GM21447 (cell line): ENCODE measurements around the gene STING1.
A peak's percentile ranks its signal among the peaks of the same experiment; 100 is the strongest.
"Not testable (repeated sequence)": the region's sequence is repeated elsewhere in the genome, so short reads cannot be mapped to it uniquely, and the experiment has no call there.

Source experiments
- ATAC-seq: cut with Tn5 transposase; IDR thresholded peaks from one replicate; pipeline ENCODE4 v1.9.1; 2021; ENCODE audit not compliant: unreplicated experiment

Gene STING1

DNA sequence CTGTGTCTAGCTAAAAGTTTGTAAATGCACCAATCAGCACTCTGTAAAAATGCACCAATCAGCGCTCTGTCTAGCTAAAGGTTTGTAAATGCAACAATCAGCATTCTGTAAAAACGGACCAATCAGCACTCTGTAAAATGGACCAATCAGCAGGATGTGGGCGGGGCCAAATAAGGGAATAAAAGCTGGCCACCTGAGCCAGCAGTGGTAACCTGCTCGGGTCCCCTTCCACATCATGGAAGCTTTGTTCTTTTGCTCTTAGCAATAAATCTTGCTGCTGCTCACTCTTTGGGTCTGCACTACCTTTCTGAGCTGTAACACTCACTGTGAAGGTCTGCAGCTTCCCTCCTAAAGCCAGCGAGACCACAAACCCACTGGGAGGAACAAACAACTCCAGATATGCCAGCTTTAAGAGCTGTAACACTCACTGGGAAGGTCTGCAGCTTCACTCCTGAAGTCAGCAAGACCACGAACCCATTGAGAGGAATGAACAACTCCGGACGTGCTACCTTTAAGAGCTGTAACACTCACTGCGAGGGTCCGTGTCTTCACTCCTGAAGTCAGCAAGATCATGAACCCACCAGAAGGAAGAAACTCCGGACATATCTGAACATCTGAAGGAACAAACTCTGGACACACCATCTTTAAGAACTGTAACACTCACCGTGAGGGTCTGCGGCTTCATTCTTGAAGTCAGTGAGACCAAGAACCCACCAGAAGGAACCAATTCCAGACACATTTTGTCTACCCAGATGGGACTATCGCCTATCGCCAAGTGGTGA lies 20.7 kb upstream of the STING1 start:
- ATAC-seq = not testable (repeated sequence)

DNA sequence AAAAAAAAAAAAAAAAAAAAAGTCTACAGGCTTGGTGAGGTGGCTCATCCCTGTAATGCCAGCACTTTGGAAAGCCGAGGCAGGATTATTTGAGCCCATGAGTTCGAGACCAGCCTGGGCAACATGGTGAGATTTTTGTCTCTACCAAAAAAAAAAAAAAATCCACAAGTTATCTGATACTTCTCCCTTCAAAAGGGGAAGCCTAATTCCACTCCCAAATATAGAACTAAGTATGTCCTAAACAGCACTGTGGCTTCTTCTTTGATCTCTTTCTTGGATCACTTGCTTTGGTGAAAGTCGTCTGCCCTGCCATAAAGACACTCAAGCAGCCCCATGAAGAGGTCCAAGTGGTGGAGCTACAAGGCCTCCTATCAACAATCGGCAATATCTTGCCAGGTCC lies 18.8 kb upstream of the STING1 start:
- no peak for ATAC-seq

DNA sequence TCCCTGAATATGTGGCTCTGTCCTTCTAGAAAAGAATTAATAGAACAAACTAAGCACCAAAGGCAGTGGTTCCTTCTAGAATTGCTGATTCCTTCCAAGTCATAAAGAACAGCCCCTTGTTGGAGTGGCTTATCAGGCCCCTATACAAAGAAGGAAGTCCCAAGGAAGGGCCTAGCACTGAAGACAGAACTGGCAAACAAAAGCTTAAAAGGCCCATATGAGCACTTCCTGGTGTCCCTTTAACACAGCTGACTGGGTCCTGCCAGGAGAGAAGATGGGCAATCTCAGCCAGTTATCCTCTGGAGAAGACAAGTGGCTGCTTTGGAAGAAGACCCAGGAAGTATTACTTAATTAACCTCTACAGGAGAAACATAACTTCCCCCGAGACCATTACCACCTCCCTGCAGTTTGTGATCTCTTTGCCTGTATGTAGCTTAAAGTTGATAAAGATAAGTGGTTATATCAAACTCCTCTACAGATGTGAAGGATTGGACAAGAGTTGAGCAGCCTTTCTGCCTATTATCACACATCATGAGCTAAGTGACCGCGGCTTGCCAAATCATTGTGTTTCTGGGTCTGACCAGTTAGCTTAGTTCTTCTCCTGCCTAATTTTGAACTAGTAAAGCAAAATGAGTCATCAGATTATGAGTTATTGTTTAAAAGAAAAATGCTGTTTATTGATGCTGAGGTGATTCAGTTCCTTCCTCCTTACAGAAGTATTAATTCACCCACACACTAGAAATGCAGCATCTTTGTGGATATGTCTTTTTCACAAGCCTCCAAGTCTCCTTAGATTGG lies 13.3 kb upstream of the STING1 start:
- no peak for ATAC-seq

DNA sequence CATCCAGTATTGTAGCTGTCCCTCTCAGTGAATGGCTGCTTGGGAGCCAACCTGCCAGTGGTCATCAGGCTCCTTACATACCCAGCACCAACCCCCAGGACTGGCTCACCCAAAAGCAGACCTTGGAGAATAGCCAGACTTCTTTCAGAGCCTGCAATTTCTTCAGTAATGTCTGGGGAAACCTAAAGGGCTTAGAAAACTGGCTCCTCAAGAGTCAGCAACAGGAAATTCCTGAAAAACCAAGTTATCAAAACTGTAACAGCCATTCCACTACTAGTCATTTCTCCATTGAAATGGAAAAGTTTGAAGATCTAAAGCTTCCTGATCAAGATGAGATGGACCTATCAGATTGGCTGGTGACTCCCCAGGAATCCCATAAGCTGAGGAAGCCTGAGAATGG lies 12.3 kb upstream of the STING1 start:
- ATAC-seq = no peak

DNA sequence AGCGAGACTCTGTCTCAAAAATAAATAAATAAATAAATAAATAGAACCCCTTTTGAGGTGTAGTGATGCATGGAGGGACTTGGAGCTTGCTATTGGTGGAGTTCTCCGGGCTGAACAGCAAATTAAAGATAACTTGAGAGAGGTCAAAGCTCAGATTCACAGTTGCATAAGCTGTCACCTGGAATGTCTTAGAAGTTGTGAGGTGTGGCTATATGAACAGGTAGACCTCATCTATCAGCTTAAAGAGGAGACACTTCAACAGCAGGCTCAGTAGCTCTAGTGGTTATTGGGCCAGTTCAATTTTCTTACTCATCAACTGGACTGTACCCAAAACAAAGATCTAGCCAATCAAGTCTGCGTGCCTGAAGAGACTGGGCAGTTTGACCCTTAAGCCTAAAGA lies 11.7 kb upstream of the STING1 start:
- no peak for ATAC-seq

DNA sequence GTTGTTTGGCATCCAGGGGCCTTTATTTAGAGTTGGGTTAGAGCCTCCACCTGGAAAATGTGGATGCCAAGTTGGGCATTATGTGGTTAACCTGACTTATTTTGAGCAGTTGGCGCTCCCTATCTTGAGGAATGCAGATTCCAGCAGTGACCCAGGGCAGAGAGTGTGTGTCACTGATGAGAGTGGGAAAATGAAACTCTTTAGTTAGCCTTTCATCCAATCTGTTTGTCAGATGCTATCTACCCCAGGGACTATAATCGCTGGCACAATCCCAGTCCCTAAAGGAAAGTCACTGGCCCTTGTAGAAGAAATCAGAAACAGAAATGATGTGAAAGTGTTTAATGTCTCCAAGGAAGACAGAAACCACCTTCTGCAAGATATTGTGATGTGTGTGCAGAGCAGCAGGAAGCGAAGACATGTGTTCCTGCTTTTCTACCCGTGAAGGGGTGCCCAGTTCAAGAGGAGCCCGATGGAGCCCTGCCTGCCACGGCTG lies 10.2 kb upstream of the STING1 start:
- ATAC-seq = no peak

DNA sequence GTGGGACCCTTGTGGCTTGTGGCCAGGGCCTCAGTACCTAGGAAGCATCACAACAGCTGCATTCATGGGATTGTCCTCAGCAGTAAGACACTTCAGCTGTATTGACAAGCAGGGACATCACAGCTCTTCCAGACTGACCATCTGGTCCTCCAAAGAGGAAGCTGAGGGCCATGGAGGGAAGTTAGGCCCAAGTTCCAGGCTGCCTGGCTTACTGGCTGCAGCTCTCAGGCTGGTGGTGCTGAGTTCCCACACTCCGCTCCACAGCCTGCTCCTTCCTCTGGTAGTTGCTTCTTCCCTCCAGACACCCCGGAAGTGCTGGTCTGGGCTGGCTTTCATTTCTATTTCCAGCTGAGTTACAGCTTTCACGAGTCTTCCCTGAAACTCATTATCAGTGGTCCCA lies 5.7 kb upstream of the STING1 start:
- no peak for ATAC-seq

DNA sequence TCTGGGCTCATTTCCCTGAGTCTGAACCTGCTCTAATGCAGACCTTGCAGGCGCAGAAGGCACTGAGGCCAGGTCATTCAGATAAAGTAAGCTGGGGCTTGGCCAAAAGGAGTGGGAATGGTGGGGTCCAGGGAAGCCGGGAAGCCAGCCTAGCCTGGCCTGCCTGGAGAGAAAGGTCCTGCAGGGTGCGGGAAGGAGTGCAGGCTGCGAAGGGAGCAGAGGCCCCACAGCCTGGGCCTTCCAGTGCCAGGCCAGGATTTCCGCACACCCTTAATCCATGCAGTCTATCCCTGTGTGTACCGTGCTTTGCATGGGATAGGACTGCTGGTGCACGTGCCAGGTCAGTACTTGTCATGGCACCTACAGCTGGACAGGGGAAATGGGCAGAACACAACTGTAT lies 3.6 kb upstream of the STING1 start:
- no peak for ATAC-seq

DNA sequence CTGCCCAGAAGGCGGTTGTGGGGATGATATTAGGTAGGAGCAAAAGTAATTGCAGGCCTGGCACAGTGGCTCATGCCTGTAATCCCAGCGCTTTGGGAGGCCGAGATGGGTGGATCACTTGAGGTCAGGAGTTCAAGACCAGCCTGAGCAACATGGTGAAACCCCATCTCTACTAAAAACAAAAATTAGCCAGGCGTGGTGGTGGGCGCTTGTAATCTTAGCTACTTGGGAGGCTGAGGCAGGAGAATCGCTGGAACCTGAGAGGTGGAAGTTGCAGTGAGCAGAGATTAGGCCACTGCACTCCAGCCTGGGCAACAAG lies 291 bp upstream of the STING1 start:
- ATAC-seq = not testable (repeated sequence)

DNA sequence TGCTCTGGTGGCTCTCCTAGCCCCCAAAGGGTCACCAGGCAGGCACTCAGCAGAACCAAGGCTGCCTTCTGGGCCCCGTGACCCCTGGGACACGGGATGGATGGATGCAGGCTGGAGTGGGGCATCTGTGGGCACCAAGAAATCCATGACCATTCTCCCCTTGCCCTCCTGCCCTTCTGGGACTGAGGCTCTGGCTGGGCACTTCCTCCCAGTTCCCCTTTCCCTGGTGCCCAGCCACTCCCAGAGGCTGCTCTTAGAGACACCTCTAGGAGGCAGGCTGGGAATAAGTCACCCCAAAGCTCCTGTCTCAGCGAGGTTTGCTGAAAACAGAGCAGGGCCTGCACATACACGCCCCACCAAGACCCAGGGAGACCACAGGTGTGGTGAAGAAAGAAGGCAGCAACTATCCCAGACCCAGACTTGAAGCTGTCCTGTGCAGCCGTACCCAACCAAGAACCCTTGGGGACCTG lies 943 bp downstream of the STING1 start:
- ATAC-seq = peak; percentile 52

DNA sequence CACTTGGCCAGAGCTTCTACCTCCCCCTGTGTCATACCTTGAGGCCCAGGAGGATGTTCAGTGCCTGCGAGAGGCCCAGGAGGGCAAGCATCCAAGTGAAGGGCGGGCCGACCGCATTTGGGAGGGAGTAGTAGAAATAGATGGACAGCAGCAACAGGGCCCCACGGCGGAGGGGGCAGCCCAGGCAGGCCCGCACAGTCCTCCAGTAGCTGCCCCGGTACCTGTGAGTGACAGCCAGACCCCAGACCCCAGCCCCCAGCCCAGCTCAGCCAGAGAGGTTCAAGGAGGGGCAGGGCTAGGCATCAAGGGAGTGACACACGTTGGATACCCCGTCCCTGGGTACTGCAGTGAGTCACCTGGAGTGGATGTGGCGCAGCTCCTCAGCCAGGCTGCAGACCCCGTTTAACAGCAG lies 1.4 kb downstream of the STING1 start:
- ATAC-seq = no peak

DNA sequence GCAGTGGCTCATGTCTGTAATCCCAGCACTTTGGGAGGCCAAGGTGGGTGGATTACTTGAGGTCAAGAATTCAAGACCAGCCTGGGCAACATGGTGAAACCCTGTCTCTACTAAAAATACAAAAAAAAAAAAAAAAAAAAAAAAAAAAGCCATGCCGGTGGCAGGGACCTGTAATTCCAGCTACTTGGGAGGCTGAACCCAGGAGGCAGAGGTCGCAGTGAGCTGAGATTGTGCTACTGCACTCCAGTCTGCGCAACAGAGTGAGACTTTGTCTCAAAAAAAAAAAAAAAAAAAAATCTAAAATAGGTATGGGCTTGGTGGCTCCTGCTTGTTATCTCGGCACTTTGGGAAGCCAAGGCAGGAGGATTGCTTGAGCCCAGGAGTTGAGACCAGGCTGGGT lies 2.8 kb downstream of the STING1 start:
- not testable (repeated sequence) for ATAC-seq

DNA sequence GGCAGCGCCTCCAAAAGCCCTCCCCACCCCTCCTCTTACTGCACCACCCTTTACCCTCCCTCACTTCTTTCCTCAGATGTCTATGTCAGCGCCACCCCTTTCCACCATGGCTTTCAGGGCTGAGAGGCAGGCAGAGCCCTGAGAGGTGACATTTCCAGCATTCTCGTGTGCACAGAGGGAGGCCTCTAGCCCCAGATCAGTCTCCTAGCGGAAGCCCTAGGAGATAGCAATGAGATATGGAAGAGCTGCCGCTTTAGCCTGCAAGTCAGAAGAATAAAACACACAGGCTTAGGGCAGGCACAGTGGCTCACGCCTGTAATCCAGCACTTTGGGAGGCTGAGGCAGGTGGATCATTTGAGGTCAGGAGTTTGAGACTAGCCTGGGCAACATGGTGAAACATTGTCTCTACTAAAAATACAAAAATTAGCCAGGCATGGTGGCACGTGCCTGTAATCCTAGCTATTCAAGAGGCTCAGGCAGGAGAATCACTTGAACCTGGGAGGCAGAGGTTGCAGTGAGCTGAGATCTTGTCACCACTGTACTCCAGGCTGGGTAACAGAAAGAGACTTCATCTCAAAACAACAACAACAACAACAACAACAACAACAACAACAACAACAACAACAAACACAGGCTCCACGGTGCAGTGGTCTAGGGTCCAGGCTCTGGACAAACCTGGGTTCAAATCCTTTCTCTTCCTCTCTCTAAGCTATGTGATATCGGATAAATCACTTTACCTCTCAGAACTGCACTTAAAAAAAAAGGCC lies 3.7 kb downstream of the STING1 start:
- ATAC-seq = not testable (repeated sequence)

DNA sequence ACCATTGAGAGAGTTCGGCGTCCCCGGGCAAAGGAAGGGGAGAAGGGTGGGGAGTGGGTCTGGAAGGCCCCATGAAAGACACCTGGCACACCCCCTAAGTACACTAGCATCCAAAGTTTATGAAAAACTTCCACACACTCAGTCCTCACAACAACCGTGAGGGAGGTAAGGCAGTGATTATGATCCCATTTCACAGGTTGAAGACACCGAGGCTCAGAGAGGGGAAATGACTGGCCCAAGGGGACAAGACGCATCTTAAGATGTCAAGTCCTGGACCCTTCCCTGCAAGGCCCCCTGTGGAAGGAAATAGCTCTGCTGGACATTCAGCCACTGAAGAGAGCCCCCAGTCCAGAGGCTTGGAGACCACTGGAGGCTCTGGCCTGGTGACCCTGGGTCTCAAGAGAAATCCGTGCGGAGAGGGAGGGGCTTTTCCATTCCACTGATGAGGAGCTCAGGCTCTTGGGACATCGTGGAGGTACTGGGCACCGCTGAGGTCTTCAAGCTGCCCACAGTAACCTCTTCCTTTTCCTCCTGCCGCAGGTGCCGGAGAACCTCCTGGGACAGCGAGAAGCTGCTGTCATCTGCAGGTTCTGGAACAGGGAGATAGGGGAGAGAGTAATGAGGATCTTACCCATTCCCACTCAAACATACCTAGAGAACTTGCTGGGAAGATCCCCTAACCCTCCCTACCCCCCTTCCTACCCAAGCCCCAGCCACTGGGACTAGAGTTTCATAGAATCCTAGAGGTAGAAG lies 6.5 kb downstream of the STING1 start:
- no peak for ATAC-seq

DNA sequence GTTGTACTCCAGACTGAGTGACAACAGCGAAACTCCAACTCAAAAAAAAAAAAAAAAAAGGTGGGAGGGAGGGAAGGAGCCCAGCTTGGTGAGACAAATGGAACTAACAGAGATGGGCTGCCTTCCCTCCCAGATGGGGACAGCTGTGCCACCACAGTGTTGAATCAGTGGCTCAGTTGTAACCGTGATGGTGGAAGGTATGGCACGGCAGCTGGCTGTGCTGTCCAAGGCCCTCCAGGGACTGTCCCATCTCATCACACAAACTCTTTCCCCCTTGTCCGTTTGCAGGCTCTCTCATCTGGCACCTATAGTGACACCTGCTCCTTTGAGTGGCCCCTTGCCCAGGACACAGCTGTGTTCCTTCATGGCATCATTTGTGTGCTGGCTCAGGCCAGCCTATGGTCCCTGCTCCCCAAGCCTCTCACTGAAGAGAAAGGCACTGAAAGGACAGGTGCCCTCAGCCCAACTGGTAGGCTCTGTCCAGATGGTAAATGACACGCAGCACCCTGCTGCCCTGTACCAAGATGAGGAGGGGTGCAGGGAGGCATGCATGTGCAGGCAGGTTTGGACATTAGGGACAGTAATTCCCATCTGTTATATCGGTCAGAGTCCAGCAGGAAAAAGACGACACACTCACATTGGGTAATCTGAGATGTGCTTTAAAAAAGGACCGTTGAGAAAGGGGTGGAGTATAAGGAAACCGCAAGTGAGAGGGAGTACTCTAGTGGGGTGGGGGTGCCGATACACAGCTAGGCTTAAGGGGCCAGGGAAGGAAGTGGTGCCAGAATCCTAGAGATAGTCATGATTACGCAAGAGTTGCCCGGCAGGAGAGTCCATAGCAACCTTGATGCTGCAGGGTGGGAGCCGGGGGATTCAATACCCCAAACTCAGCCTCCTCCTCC lies 7.4 kb downstream of the STING1 start:
- ATAC-seq = no peak

DNA sequence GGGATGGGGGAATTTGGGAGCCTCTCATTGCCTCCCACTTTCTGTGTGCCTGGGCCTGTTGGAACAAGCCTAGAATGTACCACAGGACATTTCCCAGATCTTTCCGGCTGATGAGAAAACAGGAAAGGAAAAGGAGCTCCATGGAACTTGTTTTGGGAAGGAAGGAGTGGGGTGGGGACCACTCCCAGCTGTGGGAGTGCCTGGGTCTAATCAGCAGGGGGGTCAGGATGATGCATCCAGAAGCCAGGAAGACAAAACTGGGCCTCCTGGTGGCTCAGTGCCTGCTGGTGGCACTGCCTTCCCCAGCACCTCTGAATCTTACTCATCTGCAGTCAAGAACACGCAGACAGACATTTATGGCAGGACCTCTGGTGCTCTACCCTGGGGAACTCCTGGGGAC lies 9.0 kb downstream of the STING1 start:
- ATAC-seq = no peak

DNA sequence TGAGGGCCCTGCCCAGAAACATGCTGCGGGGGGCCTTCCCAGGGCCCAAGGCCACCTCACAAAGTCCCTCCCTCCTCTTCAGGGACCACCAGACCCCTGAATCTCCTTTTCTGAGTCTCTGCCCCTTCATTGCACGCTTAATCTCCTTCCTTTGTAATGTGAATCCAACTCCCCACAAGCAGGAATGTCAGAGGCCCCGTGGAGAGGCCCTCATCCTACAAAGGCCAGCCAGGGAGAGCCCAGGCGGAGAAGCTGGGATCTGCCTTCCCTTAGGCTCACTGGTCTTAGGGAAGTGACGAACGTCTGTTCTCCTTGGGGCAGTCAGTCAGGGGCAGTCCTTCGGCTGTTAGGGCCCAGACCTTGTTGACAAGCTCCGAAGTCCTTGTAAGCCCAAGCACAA lies 9.5 kb downstream of the STING1 start:
- no peak for ATAC-seq

DNA sequence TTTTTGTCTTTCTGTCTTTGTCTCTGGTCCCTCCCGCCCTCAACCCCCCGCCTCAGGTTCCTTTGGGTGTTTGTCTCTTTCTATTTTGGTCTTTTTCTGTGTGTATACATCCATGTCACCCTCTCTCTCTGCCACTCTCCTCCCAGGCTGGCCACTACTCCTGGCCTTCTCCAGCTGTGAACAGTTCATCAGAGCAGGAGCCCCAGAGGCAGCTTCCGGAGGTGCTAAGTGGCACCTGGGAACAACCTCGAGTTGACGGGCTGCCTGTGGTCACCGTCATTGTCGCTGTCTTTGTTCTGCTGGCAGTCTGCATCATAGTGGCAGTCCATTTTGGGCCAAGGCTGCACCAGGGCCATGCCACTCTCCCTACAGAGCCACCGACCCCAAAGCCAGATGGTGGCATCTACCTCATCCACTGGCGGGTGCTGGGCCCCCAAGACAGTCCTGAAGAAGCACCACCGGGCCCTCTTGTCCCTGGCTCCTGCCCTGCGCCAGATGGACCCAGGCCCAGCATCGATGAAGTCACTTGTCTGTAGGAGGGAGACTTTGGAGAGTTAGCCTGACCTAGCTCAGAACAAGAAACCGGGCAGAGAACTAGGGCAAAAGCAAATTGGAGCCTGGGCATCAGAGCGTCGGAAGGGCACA lies 10.1 kb downstream of the STING1 start:
- ATAC-seq = no peak

DNA sequence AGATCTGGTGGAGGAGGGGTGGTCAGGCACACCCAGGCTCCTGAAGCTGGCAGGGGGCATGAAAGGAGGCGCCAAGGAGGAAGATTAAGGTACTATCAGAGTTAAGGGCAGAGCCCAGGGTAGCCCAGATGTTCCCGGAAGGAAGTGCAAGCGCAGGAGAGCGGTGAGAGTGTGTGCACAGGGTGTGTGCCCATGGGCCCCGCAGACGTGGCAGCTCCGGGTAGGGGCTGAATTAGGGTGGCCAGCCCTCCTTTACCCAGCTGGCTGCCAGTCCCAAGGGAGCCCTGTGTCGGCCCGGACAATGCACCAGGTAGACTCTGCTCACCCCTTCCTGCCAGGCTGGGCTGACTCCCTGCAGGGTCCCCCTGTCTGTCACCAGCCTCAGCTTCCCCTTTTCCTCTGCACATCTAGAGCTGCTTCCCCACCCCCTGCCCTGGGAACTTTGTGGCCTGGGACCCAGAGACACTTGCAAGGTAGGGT lies 11.7 kb downstream of the STING1 start, which contains the start of gene SMIM33:
TSS of gene SMIM33 (plus strand) at position 184 of the 480 bp plus-strand sequence. CDS start at position 302, 118 bp downstream.
- no peak for ATAC-seq
